ENCODE results near the gene CKAP5. TPM values are rescaled to one million over a fixed set of nuclear protein-coding genes. Genes with fewer than 3 reads are reported as not detected.

CKAP5 gene
- total and polyA plus RNA-seq, 2 experiments from 2014 or later: 67.9 to 120 TPM

GRCh38 chr11:46697723-46698122 lies 148.4 kb downstream of the CKAP5 start (continued):
- TF ChIP-seq, protein P1, sequence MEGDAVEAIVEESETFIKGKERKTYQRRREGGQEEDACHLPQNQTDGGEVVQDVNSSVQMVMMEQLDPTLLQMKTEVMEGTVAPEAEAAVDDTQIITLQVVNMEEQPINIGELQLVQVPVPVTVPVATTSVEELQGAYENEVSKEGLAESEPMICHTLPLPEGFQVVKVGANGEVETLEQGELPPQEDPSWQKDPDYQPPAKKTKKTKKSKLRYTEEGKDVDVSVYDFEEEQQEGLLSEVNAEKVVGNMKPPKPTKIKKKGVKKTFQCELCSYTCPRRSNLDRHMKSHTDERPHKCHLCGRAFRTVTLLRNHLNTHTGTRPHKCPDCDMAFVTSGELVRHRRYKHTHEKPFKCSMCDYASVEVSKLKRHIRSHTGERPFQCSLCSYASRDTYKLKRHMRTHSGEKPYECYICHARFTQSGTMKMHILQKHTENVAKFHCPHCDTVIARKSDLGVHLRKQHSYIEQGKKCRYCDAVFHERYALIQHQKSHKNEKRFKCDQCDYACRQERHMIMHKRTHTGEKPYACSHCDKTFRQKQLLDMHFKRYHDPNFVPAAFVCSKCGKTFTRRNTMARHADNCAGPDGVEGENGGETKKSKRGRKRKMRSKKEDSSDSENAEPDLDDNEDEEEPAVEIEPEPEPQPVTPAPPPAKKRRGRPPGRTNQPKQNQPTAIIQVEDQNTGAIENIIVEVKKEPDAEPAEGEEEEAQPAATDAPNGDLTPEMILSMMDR (conservative IDR thresholded peaks at IDR 0.05; ENCODE audit: low read depth in 2 of 2): no peak
- no peak for TF ChIP-seq STAT1 (IDR thresholded peaks at IDR 0.05; ENCODE audit: unreplicated experiment)

GRCh38 chr11:46697303-46697702 lies 148.8 kb downstream of the CKAP5 start:
- DNase-seq (ENCODE audit: low spot score) (no peak), ATAC-seq (no peak)
- H3K9me3 Mint-ChIP-seq: no peaks in the 10 kb centered on the region
- H3F3A ChIP-seq (replicated peaks; ENCODE audit: low read depth): no peaks in the 10 kb centered on the region
- peaks cover 26% of the 10 kb centered on the region for H3K79me2 ChIP-seq (replicated peaks; ENCODE audit: insufficient read depth)
- no peak overlapping the region; the same call in 1 of the 2 replicates for H3K27ac ChIP-seq (ENCODE audit: low read depth)
- H3K36me3 ChIP-seq (ENCODE audit: insufficient read depth): peaks cover 7% of the 10 kb centered on the region
- no peak overlapping the region for H2AFZ ChIP-seq
- H3K4me3 Mint-ChIP-seq: no peak overlapping the region
- no peaks in the 10 kb centered on the region for H4K20me1 ChIP-seq (replicated peaks; ENCODE audit: insufficient read depth)
- peaks cover 13% of the 10 kb centered on the region for H3K36me3 Mint-ChIP-seq (ENCODE audit: low read depth)
- no peaks in the 10 kb centered on the region for H3K27me3 ChIP-seq (ENCODE audit: insufficient read depth)
- no peak overlapping the region for H3K27ac Mint-ChIP-seq
- peaks cover 12% of the 10 kb centered on the region for H3K27me3 Mint-ChIP-seq (ENCODE audit: insufficient read depth, low read depth, poor library complexity)
- H3K4me3 ChIP-seq: no peak overlapping the region
- peaks cover 19% of the 10 kb centered on the region for H3K4me1 Mint-ChIP-seq
- 0 out of 2 replicates have a peak, but pooled peaks cover 4% of the 10 kb centered on the region for H3K4me1 ChIP-seq (ENCODE audit: insufficient read depth)
- H3K4me2 ChIP-seq: no peak overlapping the region
- H3K9me2 ChIP-seq (ENCODE audit: insufficient read depth): no peaks in the 10 kb centered on the region
- TF ChIP-seq, protein P2, sequence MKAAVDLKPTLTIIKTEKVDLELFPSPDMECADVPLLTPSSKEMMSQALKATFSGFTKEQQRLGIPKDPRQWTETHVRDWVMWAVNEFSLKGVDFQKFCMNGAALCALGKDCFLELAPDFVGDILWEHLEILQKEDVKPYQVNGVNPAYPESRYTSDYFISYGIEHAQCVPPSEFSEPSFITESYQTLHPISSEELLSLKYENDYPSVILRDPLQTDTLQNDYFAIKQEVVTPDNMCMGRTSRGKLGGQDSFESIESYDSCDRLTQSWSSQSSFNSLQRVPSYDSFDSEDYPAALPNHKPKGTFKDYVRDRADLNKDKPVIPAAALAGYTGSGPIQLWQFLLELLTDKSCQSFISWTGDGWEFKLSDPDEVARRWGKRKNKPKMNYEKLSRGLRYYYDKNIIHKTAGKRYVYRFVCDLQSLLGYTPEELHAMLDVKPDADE (IDR thresholded peaks at IDR 0.05): no peak
- TF ChIP-seq CREB1 (CRISPR knock-in tag; IDR thresholded peaks at IDR 0.05; ENCODE audit: low read depth): no peak
- no peak for TF ChIP-seq REST (IDR thresholded peaks at IDR 0.05; ENCODE audit: unreplicated experiment)
- no peak for TF ChIP-seq ZNF114 (CRISPR knock-in tag; IDR thresholded peaks at IDR 0.05)
- no peak for TF ChIP-seq JUNB (IDR thresholded peaks at IDR 0.05; ENCODE audit: unreplicated experiment)
- TF ChIP-seq ZNF331 (CRISPR knock-in tag; IDR thresholded peaks at IDR 0.05; ENCODE audit: low read depth): no peak
- no peak for TF ChIP-seq POLR2AphosphoS5 (IDR thresholded peaks at IDR 0.05; ENCODE audit: low read depth)
- TF ChIP-seq STAT1 (IDR thresholded peaks at IDR 0.05; ENCODE audit: unreplicated experiment): no peak
- TF ChIP-seq ZNF462 (CRISPR knock-in tag; IDR thresholded peaks at IDR 0.05): no peak
- no peak for TF ChIP-seq EZH2phosphoT487 (IDR thresholded peaks at IDR 0.05; ENCODE audit: unreplicated experiment)

All from GM23338 (cell line).